Activated CD8-positive, alpha-beta T cell treated with anti-CD3 and anti-CD28 coated beads, Interleukin-2, amount 10 ng/mL, durations not matched to agents 7 days and 5 days (primary cell): Measurements from ENCODE around the gene RIMBP3C. TPM values are rescaled to one million over a fixed set of nuclear protein-coding genes. Genes with fewer than 3 reads are reported as not detected.
A peak's percentile ranks its signal among the peaks of the same experiment; 100 is the strongest.
"Not testable (repeated sequence)": the region's sequence is repeated elsewhere in the genome, so short reads cannot be mapped to it uniquely, and the experiment has no call there.

Experiments used
- ATAC-seq: fragments of 150-1000 bp; cut with Tn5 transposase; one replicate; pipeline ENCODE4 v1.10.0; 2021; ENCODE audit warnings: moderate library complexity
- CTCF ChIA-PET: fragments of 350-600 bp; sonication (Branson Sonifier 250); formaldehyde crosslinking; loops from one replicate; lab custom pipeline; 2021; ENCODE audit warnings: antibody characterized with exemption; lab: Charles Lee
- POLR2A ChIA-PET: fragments of 350-600 bp; sonication (Branson Sonifier 250); formaldehyde crosslinking; loops from one replicate; lab custom pipeline; 2021; ENCODE audit warnings: antibody characterized with exemption; lab: Charles Lee
- DNase-seq: peaks from one replicate; pipeline ENCODE4 v3.0.0-alpha.2; 2020
- H3K27ac Mint-ChIP-seq: one replicate; pipeline ENCODE4 v1.8.0; 2021; ENCODE audit warnings: mild to moderate bottlenecking, mixed read lengths
- H3K27me3 Mint-ChIP-seq: one replicate; pipeline ENCODE4 v1.8.0; 2021; ENCODE audit warnings: low read depth, mixed read lengths
- H3K36me3 Mint-ChIP-seq: one replicate; pipeline ENCODE4 v1.8.0; 2021; ENCODE audit warnings: low read depth, mixed read lengths
- H3K4me1 Mint-ChIP-seq: one replicate; pipeline ENCODE4 v1.8.0; 2021; ENCODE audit warnings: low read depth, mixed read lengths
- H3K4me3 Mint-ChIP-seq: one replicate; pipeline ENCODE4 v1.8.0; 2021; ENCODE audit warnings: mild to moderate bottlenecking, mixed read lengths
- H3K9me3 Mint-ChIP-seq: one replicate; pipeline ENCODE4 v1.8.0; 2022; ENCODE audit warnings: mixed read lengths; ENCODE audit not compliant: insufficient read depth
- total RNA-seq, 2 experiments: library from RNA; stranded (reverse); gene quantifications; one replicate each; pipeline ENCODE4 v1.2.3, GENCODE V29; 2021

RIMBP3C gene
- total RNA-seq, 2 experiments from 2014 or later, result 0.08 to 0.34 TPM

- H3K27ac Mint-ChIP-seq, H3K4me3 Mint-ChIP-seq, H3K27me3 Mint-ChIP-seq, POLR2A ChIA-PET, H3K4me1 Mint-ChIP-seq, H3K36me3 Mint-ChIP-seq, DNase-seq, H3K9me3 Mint-ChIP-seq, CTCF ChIA-PET: not testable (repeated sequence)
- ATAC-seq, result peak; percentile 46
These were observed 1.7 kb downstream of the RIMBP3C start for GRCh38 chr22:21549558-21549957.

- CTCF ChIA-PET, result not testable (repeated sequence)
These were observed 6.6 kb downstream of the RIMBP3C start for GRCh38 chr22:21544432-21545322.

GRCh38 chr22:21539862-21540261, 11.4 kb downstream of the RIMBP3C start:
- not testable (repeated sequence) for H3K4me3 Mint-ChIP-seq, DNase-seq

More at GRCh38 chr22:21544432-21545322, 6.6 kb downstream of the RIMBP3C start:
- H3K27ac Mint-ChIP-seq, H3K4me1 Mint-ChIP-seq, ATAC-seq, POLR2A ChIA-PET, H3K4me3 Mint-ChIP-seq, DNase-seq, H3K9me3 Mint-ChIP-seq, H3K27me3 Mint-ChIP-seq, H3K36me3 Mint-ChIP-seq: not testable (repeated sequence)

GRCh38 chr22:21532863-21533648, 18.2 kb downstream of the RIMBP3C start:
- H3K4me1 Mint-ChIP-seq, ATAC-seq, POLR2A ChIA-PET, DNase-seq, H3K36me3 Mint-ChIP-seq, H3K27me3 Mint-ChIP-seq, H3K27ac Mint-ChIP-seq, CTCF ChIA-PET, H3K4me3 Mint-ChIP-seq, H3K9me3 Mint-ChIP-seq: not testable (repeated sequence)

More at GRCh38 chr22:21539862-21540261, 11.4 kb downstream of the RIMBP3C start:
- H3K4me1 Mint-ChIP-seq, CTCF ChIA-PET, H3K9me3 Mint-ChIP-seq, H3K36me3 Mint-ChIP-seq, ATAC-seq, H3K27ac Mint-ChIP-seq, H3K27me3 Mint-ChIP-seq, POLR2A ChIA-PET: not testable (repeated sequence)

GRCh38 chr22:21531525-21531924, 19.7 kb downstream of the RIMBP3C start:
- CTCF ChIA-PET, POLR2A ChIA-PET, DNase-seq, H3K9me3 Mint-ChIP-seq, ATAC-seq, H3K36me3 Mint-ChIP-seq, H3K27me3 Mint-ChIP-seq, H3K4me1 Mint-ChIP-seq, H3K4me3 Mint-ChIP-seq, H3K27ac Mint-ChIP-seq: not testable (repeated sequence)

GRCh38 chr22:21526705-21527500, 24.4 kb downstream of the RIMBP3C start:
- not testable (repeated sequence) for ATAC-seq, DNase-seq

GRCh38 chr22:21516970-21517764, 34.1 kb downstream of the RIMBP3C start:
- peak; percentile 93 for ATAC-seq
- H3K4me3 Mint-ChIP-seq, H3K9me3 Mint-ChIP-seq, DNase-seq, H3K4me1 Mint-ChIP-seq, H3K36me3 Mint-ChIP-seq, POLR2A ChIA-PET, H3K27ac Mint-ChIP-seq, H3K27me3 Mint-ChIP-seq, CTCF ChIA-PET: not testable (repeated sequence)

More at GRCh38 chr22:21526705-21527500, 24.4 kb downstream of the RIMBP3C start:
- CTCF ChIA-PET, POLR2A ChIA-PET, H3K4me1 Mint-ChIP-seq, H3K9me3 Mint-ChIP-seq, H3K27ac Mint-ChIP-seq, H3K4me3 Mint-ChIP-seq, H3K27me3 Mint-ChIP-seq, H3K36me3 Mint-ChIP-seq: not testable (repeated sequence)

GRCh38 chr22:21516522-21516921, 34.7 kb downstream of the RIMBP3C start:
- H3K36me3 Mint-ChIP-seq, H3K4me3 Mint-ChIP-seq, DNase-seq, H3K4me1 Mint-ChIP-seq, CTCF ChIA-PET, H3K27me3 Mint-ChIP-seq, ATAC-seq, H3K9me3 Mint-ChIP-seq, POLR2A ChIA-PET, H3K27ac Mint-ChIP-seq: not testable (repeated sequence)

- ATAC-seq, DNase-seq, H3K9me3 Mint-ChIP-seq, POLR2A ChIA-PET, H3K4me3 Mint-ChIP-seq, H3K27me3 Mint-ChIP-seq, H3K27ac Mint-ChIP-seq, H3K36me3 Mint-ChIP-seq, H3K4me1 Mint-ChIP-seq, CTCF ChIA-PET: not testable (repeated sequence)
These were observed 36.0 kb downstream of the RIMBP3C start for GRCh38 chr22:21515234-21515633.

- H3K9me3 Mint-ChIP-seq, CTCF ChIA-PET, H3K27ac Mint-ChIP-seq, H3K4me1 Mint-ChIP-seq, H3K4me3 Mint-ChIP-seq, POLR2A ChIA-PET, H3K36me3 Mint-ChIP-seq, H3K27me3 Mint-ChIP-seq, DNase-seq: not testable (repeated sequence)
- peak; percentile 62 for ATAC-seq
These were observed 37.1 kb downstream of the RIMBP3C start for GRCh38 chr22:21514117-21514516.

- H3K27ac Mint-ChIP-seq, CTCF ChIA-PET, H3K4me1 Mint-ChIP-seq, H3K9me3 Mint-ChIP-seq, POLR2A ChIA-PET, DNase-seq, H3K4me3 Mint-ChIP-seq, ATAC-seq, H3K27me3 Mint-ChIP-seq, H3K36me3 Mint-ChIP-seq: not testable (repeated sequence)
These were observed 39.2 kb downstream of the RIMBP3C start for GRCh38 chr22:21512022-21512421.
